HG03159 (cell line): Measurements from ENCODE around the gene ATP11A.

Source experiments
- ATAC-seq: cut with Tn5 transposase; IDR thresholded peaks from one replicate; pipeline ENCODE4 v1.9.1; 2021; ENCODE audit warnings: mild to moderate bottlenecking, moderate library complexity; ENCODE audit not compliant: unreplicated experiment

ATP11A gene

GRCh38 chr13:112771877-112772538 is 82.2 kb downstream of the ATP11A start:
- no peak for ATAC-seq

- ATAC-seq = no peak
Measured at GRCh38 chr13:112772539-112772909, 82.7 kb downstream of the ATP11A start.

GRCh38 chr13:112772929-112773328 is 83.1 kb downstream of the ATP11A start:
- no peak for ATAC-seq

- no peak for ATAC-seq
Measured at GRCh38 chr13:112773601-112774447, 84.0 kb downstream of the ATP11A start.

GRCh38 chr13:112774448-112774792 is 84.6 kb downstream of the ATP11A start:
- no peak for ATAC-seq

- no peak for ATAC-seq
Measured at GRCh38 chr13:112774829-112775565, 85.2 kb downstream of the ATP11A start.

- no peak for ATAC-seq
Measured at GRCh38 chr13:112775791-112776279, 86.0 kb downstream of the ATP11A start.

GRCh38 chr13:112776354-112776753 is 86.5 kb downstream of the ATP11A start:
- ATAC-seq = no peak

- ATAC-seq = no peak
Measured at GRCh38 chr13:112776971-112777370, 87.1 kb downstream of the ATP11A start.

- ATAC-seq = no peak
Measured at GRCh38 chr13:112777637-112778406, 88.0 kb downstream of the ATP11A start.

GRCh38 chr13:112779856-112780604 is 90.2 kb downstream of the ATP11A start:
- no peak for ATAC-seq

GRCh38 chr13:112781287-112781686 is 91.4 kb downstream of the ATP11A start:
- no peak for ATAC-seq

GRCh38 chr13:112781881-112782361 is 92.1 kb downstream of the ATP11A start:
- no peak for ATAC-seq

- no peak for ATAC-seq
Measured at GRCh38 chr13:112782429-112783010, 92.7 kb downstream of the ATP11A start.

GRCh38 chr13:112783135-112783977 is 93.5 kb downstream of the ATP11A start:
- no peak for ATAC-seq

- ATAC-seq = no peak
Measured at GRCh38 chr13:112783978-112784371, 94.1 kb downstream of the ATP11A start.

- ATAC-seq = no peak
Measured at GRCh38 chr13:112784811-112785482, 95.1 kb downstream of the ATP11A start.

- ATAC-seq = no peak
Measured at GRCh38 chr13:112785483-112785856, 95.6 kb downstream of the ATP11A start.
